GM19043 (cell line): ENCODE results near the gene GPD1.
"Not testable (repeated sequence)": the region's sequence is repeated elsewhere in the genome, so short reads cannot be mapped to it uniquely, and the experiment has no call there.

Experiments
- ATAC-seq: cut with Tn5 transposase; IDR thresholded peaks from one replicate; pipeline ENCODE4 v1.9.1; 2021; ENCODE audit warnings: low read depth; ENCODE audit not compliant: unreplicated experiment

GPD1 gene

GRCh38 chr12:50119387-50119786 is 15.6 kb downstream of the GPD1 start:
- ATAC-seq = no peak

GRCh38 chr12:50120521-50120920 is 16.7 kb downstream of the GPD1 start:
- no peak for ATAC-seq

- ATAC-seq = no peak
Measured at GRCh38 chr12:50120953-50121352, 17.1 kb downstream of the GPD1 start.

GRCh38 chr12:50121641-50122040 is 17.8 kb downstream of the GPD1 start:
- ATAC-seq = no peak

GRCh38 chr12:50123203-50123602 is 19.4 kb downstream of the GPD1 start:
- no peak for ATAC-seq

GRCh38 chr12:50127546-50127945 is 23.7 kb downstream of the GPD1 start:
- ATAC-seq = no peak

- no peak for ATAC-seq
Measured at GRCh38 chr12:50129290-50129689, 25.5 kb downstream of the GPD1 start.

GRCh38 chr12:50132505-50133135 is 28.8 kb downstream of the GPD1 start:
- no peak for ATAC-seq

- ATAC-seq = no peak
Measured at GRCh38 chr12:50142993-50143392, 39.2 kb downstream of the GPD1 start.

GRCh38 chr12:50145439-50145838 is 41.6 kb downstream of the GPD1 start:
- ATAC-seq = no peak

GRCh38 chr12:50147281-50147680 is 43.5 kb downstream of the GPD1 start:
- ATAC-seq = no peak

- ATAC-seq = not testable (repeated sequence)
Measured at GRCh38 chr12:50148011-50148410, 44.2 kb downstream of the GPD1 start.

GRCh38 chr12:50149311-50149710 is 45.5 kb downstream of the GPD1 start:
- no peak for ATAC-seq

GRCh38 chr12:50151047-50151687 is 47.4 kb downstream of the GPD1 start:
- no peak for ATAC-seq

- ATAC-seq = not testable (repeated sequence)
Measured at GRCh38 chr12:50154947-50155346, 51.1 kb downstream of the GPD1 start.

- ATAC-seq = no peak
Measured at GRCh38 chr12:50156641-50157040, 52.8 kb downstream of the GPD1 start.

GRCh38 chr12:50157259-50157658 is 53.5 kb downstream of the GPD1 start:
- no peak for ATAC-seq

- no peak for ATAC-seq
Measured at GRCh38 chr12:50160643-50161042, 56.8 kb downstream of the GPD1 start.
